GM19467 (cell line): ENCODE measurements around the gene POLD3.

ENCODE experiments used
- ATAC-seq: cut with Tn5 transposase; IDR thresholded peaks from one replicate; pipeline ENCODE4 v1.9.1; 2021; ENCODE audit warnings: mild to moderate bottlenecking, moderate library complexity; ENCODE audit not compliant: unreplicated experiment

POLD3 gene

DNA sequence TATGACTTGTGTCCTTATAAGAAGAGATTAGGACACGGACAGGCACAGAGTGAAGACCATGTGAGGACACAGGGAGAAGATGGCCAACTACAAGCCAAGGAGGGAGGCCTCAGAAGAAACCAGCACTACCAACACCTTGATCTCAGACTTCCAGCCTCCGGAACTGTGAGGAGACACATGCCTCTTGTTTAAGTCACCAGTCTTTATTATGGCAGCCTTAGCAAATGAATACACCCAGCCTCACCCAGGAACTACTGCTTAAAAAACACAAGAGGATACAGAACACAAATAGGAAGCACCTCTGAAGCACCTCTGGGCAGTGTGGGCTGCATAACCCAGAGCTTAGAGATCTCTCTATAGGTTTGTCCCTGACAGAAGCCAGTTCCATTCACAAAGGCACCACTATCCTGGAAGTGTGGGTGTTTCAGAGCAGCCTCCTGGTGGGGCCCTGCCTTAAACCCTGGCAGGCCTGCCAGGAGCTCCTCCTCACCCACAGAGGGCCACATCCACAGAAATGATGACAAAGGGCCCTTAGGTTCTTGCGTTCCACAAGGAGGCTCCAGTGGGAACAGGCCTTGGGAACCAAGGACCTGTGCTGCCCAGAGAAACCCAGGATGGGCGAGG lies 80.1 kb downstream of the POLD3 start:
- ATAC-seq = no peak

DNA sequence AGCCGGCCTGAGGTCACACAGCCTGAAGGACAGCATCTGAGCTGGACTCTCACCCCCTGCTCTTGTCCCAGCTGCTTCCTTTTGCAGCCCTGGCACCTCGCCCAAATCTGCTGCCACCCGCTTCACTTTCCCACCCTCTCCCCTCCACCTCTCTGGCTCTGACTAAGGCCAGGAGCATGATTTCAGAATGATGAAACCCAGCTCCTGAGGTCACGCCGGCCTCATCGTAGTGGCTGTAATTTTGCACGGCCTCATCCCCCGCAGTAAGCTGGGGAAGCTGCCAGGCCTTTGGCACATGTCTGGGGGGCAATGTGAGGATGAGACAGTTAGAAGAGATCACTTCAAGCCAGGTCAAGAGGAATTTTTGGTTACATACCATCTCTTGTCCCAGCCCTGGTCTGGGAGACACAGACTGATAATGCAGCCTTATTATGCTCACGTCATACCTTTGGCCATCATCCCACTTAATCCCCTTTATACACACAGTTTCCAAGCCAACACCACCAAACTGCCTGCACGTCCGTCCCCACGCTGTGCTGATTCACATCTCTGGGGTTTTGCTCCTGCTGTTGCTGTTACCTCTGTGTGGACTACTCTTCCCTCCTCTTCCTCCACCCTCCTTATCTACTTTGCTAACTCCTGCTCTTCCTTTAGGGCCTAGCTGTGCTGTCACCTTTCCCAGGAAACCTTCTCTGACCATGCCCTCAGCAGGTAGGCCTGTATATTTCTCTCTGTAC lies 80.7 kb downstream of the POLD3 start:
- ATAC-seq = no peak

DNA sequence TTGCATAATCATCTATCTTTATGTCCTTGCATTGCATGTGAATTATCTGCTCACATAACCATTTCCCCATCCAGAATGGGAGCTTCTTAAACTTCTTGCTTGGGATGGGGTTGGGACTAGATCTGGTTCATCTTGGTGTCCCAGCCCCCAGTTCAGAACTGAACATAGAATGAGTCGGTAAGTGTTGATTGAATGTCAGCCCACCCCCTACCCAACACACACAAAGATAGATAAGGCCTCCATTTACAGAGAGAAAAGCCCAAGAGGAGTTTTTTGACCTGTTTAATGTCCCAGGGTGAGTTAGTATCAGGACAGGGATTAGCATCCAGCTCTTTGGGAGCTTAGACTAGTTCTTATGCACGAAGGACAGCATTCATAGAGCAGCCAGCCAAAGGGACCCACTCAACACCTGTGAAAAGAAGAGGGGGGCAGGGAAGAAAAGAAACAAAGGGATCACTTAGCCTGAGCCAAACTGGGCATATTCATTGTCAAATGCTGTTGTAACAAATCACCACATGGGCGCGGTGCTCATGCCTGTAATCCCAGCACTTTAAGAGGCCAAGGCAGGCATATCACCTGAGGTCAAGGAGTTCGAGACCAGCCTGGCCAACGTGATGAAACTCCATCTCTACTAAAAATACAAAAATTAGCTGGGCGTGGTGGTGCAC lies 81.4 kb downstream of the POLD3 start:
- no peak for ATAC-seq

DNA sequence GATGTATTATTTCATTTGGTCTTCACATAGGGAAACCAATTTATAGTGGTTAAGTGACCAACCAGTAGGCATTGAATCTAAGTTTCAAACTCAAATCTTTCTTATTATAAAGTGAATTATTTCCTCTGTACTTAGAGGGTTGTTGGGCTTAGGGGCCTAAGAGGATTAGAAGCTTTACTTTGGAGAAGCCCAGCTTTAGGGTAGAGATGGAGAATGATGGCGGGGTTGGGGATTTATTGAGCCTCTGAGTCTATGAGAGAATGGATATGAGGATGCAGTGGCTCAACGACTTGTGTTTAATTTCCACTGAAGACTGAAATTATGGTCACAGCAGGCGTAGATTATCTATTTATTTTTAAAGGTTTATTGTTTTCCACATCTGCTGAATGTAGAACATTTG lies 83.4 kb downstream of the POLD3 start:
- no peak for ATAC-seq

DNA sequence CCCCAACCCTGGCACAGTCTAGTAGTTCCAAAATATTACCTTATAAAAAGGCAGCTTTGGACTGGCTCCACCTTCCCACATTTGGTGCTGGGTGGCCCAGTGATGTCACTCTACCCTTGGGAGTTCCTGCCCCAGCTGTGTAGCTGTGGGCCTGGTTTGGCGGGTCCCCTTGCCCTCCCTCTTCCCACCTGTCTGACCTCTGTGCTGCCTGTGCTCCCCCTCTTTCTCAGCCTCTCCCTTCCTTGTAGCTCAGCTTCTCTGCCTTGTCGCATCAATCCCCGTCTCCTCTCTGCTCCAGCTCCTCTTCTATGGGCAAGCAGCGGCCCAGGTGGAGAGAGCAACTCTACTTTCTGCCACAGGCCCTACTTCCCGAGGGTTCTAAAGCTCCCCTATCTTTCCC lies 84.2 kb downstream of the POLD3 start:
- no peak for ATAC-seq

DNA sequence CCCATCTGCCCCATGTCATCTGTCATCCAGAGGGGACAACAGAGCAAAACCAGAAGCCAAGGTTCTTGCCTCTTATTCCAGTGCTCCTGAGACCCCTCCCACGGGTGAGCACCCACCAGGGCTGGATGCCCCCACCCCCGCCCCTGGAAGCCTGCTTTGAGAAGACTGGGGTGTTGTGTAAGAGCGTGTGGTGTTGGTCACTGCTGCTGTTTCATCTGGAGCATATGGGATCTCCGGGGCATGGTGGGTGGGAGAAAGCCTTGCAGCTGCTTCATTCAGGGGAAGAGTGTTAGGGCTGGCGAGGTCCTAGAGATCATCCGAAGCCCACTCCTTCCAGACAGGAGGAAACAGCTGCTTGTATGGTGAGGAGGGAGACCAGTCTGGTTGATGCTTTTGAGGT lies 84.7 kb downstream of the POLD3 start:
- no peak for ATAC-seq

DNA sequence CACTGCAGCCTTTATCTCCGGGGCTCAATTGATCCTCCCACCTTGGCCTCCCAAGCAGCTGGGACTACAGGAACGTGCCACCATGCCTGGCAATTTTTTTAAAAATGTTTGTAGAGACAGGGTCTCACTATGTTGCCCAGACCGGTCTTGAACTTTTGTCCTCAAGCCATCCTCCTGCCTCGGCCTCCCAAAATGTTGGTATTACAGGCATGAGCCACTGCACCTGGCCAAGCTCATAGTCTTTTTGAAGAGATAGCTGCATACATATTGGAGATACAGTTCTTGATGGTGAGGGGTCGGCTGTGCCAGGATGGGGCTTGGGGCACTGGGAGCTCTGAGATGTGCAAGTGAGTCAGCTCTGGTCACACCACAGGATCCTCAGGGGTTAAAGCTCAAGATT lies 85.7 kb downstream of the POLD3 start:
- ATAC-seq = no peak

DNA sequence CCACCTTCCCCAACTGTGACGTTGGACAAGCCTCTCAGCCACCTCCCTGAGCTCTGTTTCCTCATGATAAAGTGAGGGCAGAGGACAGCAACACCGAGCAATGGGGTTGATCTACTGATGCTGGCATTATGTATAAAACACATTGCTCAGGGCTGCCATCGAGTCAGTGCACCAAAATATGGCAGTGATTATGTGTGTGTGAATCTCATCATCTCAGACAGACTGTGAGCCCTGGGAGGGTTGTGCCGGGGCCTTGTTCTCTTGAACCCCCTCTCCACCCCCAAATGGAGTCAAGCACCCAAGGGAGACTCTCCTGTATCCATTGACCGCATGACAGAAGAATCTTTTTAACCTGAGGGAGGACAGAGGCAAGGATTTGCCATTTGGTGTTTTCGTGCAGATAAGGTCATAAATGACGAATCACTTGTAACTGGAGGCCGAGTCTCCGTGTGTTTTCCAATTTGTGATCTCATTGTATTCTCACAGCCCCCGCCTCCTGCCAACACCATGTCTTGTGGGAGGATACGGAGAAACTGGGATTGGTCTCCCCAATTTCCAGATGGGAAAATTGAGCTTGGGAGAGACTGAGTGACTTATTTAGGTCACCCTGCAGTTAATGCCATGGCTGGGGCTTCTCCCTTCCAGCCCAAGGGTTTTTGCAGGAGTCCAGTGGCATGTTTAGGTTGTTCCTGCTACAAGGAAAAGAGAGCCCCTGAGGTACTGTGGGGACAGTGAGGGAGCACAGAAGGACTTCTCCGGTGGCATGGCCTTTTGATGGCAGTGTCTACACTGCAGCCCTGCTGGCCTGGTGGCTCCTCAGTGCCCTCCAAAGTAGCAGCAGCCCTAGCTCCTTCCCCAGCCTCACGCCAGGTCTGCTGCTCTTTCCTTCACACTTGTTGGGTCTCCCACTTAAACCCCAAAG lies 86.5 kb downstream of the POLD3 start:
- no peak for ATAC-seq

DNA sequence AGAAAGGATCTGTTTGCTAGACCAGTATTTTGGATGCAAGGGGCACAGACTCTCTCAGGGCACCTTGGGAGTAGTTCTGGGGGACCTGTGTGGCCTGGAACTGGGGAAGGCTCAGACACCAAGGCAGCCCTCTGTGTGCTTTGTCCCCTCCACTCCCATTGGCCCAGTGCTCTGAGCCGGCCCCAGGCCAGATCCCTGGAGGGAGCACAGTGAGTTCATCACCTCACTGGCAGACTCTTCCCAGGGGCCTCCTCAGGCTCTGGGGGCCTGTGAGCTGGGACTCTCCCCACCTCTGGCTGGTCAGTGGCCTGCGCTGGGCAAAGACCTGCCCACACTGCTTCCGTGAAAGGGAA lies 87.1 kb downstream of the POLD3 start:
- no peak for ATAC-seq

DNA sequence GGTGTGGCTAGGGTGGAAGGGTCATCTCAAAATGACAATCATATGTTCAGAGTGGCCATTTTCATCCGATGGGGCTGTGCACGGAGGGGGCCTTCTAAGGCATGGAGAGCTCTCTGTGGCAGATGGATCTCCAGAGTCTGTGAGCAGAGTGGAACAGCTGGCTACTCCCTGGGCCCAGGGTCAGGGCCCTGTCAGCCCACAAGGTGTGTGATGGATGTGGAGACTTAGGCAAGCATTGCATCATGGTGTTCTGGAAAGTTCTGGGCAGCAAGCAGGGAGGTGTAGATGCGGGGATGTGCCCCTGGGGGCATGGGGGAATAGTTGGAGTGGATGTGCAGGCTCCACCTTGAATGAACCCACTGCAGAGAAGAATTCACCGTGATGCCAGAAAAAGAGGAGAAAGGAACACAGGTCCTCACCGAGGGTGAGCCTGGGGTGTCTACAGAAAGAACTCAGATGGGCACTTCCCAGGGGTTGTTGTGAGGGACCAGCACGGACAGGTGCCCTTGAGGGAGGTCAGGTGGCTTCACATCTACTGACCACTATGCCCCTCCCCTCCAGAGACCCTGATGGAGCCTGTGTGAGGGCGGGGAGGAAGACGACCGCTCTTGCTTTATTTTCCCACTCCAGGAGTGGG lies 87.8 kb downstream of the POLD3 start:
- no peak for ATAC-seq

DNA sequence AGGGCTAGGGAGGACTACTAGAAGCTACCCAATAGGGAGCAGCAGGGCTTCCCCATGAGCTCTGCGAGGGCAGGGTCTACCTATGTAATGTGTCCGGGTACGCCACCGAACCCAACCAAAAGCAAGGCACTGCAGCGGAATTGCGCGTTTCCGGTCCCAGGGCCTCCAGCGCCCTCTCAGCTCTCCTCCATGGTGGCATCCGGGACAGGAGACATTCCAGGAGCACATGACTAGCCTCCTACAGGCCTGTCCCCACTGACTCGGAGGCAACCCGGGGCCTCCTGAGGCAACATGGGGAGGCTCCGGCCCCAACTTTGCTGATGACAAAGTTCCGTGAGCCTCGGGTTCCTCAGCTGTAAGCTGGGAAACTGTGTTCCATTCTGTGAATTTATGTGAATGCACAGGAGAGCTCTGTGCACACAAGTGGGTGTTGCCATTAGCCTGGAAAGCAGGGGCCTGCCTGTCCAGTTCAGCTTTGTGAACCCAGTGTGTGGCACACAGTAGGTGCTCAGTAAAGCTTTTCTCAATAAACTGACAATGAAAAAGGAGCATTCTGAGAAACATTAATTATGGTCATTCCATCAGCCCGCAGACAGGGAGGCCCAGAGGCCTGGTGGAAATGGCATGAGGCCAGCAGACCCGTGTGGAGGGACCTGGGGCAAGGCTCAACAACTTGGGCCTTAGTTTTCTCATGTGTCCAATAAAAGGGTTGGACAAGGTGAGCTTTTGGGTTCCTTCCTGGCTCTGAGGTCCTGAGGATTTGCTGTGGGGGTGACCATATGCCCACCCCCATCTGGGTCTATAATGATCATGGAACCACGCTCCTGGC lies 88.5 kb downstream of the POLD3 start:
- ATAC-seq = no peak

DNA sequence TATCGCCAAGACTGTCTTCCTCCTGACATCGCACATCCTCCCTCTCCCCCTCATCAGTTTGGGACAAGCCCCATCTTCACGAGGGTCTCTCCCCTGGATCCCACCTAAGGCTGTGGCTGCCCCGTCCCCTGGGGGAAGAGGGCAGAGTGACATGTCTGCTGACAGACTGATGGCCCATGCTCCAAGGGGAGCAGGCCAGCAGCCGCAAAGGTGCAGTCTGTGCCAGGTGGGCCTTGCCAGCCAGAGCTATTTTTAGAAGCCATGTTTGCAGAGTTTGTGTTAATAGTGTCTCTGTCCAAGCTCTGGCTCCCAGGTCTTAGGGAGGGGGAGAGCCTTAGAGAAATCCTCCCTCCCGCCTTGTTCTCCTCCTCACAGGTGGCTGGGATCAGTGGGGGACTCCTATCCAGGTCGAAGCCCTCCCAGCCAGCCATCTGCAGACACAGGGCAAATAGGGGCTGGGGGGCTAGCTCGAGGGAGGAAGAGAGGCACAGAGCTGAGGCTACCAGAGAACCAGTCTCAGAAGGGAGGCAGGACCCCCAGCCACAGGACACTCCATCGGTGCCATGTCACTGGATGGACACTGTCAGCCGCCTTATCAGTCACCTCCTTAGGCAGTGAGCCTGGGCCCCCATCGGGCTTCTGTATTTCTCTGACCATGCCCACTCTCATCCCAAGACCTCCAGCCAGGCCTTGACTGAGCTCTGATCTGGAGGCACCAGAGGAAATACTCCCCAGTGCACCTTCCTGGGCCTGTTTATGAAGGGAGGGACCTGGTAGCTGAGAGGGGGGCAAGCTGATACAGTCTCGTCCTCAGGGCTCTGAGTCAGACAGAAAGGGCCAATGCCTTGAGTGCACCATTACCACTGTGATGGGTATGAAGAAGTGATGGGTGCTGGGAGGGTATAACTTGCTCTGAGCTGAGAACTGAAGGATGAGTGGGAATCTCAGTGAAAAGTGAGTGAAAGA lies 89.6 kb downstream of the POLD3 start:
- no peak for ATAC-seq

DNA sequence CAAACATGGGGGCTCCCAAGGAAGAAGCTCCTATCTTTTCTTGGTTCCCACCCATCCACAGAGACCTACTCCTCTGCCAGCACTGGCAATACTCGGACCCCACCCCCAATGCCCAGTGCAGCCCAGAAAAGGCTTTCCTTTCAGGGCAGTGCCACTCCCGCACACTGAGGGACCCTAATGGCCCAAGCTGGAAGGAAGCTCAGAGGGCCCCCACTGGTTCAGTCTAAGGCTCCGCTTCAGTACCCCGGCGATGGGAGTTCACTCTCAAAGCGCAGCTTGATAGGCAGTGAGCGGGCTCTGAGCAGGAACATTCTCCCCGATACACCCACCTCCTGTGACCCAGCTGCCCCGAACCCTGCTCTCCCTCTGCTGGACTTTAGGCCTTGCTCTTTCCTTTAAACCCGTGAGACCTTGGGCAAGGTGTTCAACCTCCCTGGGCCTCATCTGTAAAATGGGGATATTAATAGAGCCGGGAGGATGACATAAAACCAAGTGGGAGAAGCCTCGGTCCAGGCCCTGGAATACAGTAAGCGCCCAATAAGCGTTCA lies 90.4 kb downstream of the POLD3 start:
- no peak for ATAC-seq

DNA sequence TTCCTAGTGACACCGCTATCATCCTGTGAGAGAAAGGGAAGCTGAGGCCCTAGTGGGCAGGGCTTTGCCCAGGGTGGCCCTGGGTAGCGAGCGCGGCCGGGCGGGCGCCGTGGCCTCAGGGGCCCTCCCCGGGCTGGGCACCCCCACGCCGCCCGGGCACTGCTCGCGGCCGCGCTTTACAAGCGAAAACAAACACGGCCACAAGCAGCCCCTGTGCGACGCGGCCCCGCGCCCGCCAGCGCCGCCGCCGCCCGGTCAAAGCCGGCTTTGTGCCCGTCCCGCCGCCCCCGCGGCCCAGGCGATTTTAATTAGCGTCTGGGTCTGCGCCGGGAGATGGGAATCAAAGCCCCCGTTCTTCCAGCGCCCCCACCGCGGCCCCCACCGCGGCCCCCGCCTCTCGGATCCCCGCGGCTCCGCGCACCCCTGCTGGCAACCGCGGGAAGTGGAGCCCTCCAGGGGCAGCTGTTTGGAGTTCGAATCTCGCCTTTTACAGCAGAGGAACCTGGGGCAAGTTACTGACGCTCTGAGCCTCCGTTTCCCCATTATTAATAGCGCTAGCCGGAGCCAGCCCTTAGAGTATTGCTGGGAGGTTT lies 91.0 kb downstream of the POLD3 start:
- no peak for ATAC-seq

DNA sequence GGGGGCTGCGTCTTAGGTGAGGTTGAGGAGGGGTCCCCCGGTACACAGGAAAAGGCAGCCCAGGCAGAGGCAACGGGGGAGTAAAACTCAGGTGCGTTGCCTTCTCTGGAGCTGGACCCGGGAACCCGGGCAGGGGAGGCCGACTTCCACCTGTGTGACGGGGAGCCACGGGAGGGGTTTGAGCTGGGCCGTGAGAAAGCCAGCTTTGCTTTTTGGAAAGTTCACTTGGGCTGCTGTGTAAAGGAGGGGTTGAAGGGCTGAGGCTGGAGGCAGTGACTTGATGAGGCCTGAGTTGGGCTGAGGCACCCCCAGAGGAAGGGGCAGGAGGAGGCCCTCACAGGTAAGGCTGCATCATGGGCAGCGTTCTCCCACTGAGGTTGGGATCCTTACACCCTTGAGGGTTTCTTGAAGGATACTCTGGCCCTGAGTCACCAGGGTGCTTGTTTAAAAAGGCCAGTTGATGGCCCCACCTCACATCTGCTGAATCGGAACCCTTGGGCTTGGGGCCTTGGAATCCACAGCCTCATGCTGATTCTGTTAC lies 91.6 kb downstream of the POLD3 start:
- no peak for ATAC-seq

DNA sequence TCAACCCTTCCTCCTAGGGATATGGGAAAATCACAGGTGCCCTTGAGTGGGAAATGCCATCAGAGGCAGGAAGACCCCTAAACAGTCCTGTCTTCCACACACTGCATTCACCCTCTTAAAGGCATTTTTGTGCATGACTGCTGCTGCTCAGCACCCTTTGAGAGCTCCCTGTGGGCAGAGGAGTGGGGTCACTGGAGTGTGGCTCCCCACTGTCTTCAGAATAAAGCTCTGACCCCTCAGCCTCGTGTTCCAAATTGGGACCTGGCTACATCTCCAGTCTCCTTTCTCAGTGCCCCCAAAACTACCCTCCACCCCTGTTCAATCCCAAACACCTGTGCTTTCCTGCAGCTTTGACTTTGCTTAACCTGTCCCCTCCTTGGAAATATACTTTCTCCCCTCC lies 92.3 kb downstream of the POLD3 start:
- ATAC-seq = no peak

DNA sequence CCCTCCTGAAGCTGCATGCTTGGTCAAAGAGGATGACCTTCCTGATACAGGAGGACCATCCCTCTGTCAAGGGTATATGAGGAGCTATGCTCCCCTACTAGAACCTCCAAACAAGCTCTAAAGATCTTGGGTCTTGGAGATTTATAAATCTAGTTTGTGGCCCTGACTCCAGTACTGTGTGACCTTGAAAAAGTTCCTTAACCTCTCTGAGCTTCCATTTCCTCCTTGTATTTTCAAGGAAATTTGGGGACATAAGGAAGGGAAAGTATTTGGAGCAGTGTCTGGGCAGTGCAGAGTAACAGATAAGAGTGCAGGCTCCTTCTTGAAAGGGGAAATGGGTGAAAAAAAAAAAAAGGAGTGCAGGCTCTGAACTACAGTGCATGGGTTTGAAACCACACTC lies 93.0 kb downstream of the POLD3 start:
- no peak for ATAC-seq

DNA sequence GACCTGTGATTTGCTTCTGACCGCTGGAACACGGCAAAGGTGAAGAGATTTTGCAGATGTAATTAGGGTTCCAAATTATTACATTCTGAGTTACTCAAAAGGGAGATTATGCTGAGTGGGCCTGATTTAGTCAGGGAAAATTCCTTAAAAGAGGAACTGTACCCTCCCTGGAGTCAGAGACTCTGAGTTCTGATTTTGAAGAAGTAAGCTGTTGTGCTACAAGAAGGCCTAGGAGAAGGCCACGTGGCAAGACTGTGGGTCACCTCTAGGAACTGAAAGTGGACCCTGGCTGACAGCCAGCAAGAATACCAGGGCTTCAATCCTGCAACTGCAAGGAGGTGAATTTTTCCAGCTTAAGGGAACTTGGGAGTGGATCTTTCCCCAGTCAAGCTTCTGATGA lies 93.5 kb downstream of the POLD3 start:
- ATAC-seq = no peak
